Measurements from ENCODE around the gene SMG7. TPM values are rescaled to one million over a fixed set of nuclear protein-coding genes. Genes with fewer than 3 reads are reported as not detected.

Gene SMG7
- total and polyA plus RNA-seq, 2 of the 4 experiments (the other 2 are of a cell fraction): 18.1 to 22.6 TPM

DNA sequence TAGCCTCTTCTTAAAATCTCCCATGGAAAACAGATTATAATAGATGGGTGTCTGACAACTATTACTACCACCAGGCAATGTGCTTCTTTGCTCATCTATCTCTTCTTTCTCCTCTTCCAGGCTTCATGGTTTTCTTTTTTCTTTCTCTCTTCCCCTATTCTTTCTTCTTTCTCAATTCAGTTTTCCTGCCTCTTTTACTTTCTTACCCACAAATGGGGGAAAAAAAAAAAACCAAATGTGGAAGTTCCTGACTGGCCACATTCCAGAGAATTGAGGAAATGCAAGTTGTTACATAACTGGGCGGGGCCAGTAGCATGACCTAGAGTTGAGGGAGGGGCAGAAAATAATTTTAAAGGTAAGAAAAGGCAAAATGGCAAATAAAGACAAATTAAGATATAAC is 10.9 kb upstream of the SMG7 start:
- Histone ChIP-seq H3K27ac (ENCODE audit: insufficient read depth, low read length) (no peak overlapping the region), H2AK9ac (replicated peaks; ENCODE audit: low read depth, low read length, poor library complexity) (no peak overlapping the region), H3K23ac (ENCODE audit: low read depth, low read length) (no peak overlapping the region), H3K4me1 (ENCODE audit: control insufficient read depth, insufficient read depth, low read length) (no peaks in the 10 kb centered on the region), H4K20me1 (ENCODE audit: insufficient read depth, low read length) (no peaks in the 10 kb centered on the region), H2AK5ac (ENCODE audit: low read depth, low read length) (no peak overlapping the region), H2BK20ac (ENCODE audit: low read depth, low read length) (no peak overlapping the region), H3K4me2 (ENCODE audit: low read depth, low read length) (no peak overlapping the region), H3K4ac (ENCODE audit: low read depth, low read length) (no peak overlapping the region), H4K91ac (ENCODE audit: insufficient read depth, low read depth, low read length) (no peak overlapping the region), H2AFZ (replicated peaks; ENCODE audit: low read length, poor library complexity) (no peak overlapping the region), H2BK120ac (ENCODE audit: low read depth, low read length) (no peak overlapping the region), H3K56ac (ENCODE audit: extremely low read depth, insufficient read depth, low read length) (no peak overlapping the region), H4K8ac (ENCODE audit: low read depth in 2 of 2, low read length in 2 of 2) (no peak overlapping the region), H3K14ac (replicated peaks; ENCODE audit: low read depth, low read length) (no peak overlapping the region), H3K18ac (ENCODE audit: low read depth, low read length) (no peak overlapping the region), H3K79me1 (ENCODE audit: low read depth in 1 of 2, low read length in 2 of 2) (no peaks in the 10 kb centered on the region), H2BK15ac (ENCODE audit: low read depth, low read length) (no peak overlapping the region), H2BK5ac (ENCODE audit: low read depth, low read length, poor library complexity, severe bottlenecking) (no peak overlapping the region), H3K9me1 (ENCODE audit: insufficient read depth, low read length) (no peaks in the 10 kb centered on the region), H4K5ac (ENCODE audit: low read depth, low read length) (no peak overlapping the region), H3K9me3 (ENCODE audit: control insufficient read depth, insufficient read depth, low read length) (no peaks in the 10 kb centered on the region), H3K27me3 (ENCODE audit: control insufficient read depth, insufficient read depth, low read length) (peaks cover 23% of the 10 kb centered on the region), H3K36me3 (ENCODE audit: control insufficient read depth, insufficient read depth, low read length) (no peaks in the 10 kb centered on the region), H3K9ac (ENCODE audit: low read depth, low read length) (no peak overlapping the region), H3K4me3 (ENCODE audit: insufficient read depth, low read depth, low read length) (no peak overlapping the region)
- in situ Hi-C loops (cut with MboI; ENCODE audit: low sequenced_read_pairs) (no loop called here), intact Hi-C loops (cut with micrococcal nuclease) (no loop called here), dilution Hi-C loops (cut with HindIII; ENCODE audit: low sequenced_read_pairs, unreplicated experiment) (no loop called here)
- no TSS peak for BruUV-seq (replicated peaks)
- ChIA-PET CTCF (no interaction called here), POLR2A (ENCODE audit: unreplicated experiment) (no interaction called here)
- TF ChIP-seq, protein P1, sequence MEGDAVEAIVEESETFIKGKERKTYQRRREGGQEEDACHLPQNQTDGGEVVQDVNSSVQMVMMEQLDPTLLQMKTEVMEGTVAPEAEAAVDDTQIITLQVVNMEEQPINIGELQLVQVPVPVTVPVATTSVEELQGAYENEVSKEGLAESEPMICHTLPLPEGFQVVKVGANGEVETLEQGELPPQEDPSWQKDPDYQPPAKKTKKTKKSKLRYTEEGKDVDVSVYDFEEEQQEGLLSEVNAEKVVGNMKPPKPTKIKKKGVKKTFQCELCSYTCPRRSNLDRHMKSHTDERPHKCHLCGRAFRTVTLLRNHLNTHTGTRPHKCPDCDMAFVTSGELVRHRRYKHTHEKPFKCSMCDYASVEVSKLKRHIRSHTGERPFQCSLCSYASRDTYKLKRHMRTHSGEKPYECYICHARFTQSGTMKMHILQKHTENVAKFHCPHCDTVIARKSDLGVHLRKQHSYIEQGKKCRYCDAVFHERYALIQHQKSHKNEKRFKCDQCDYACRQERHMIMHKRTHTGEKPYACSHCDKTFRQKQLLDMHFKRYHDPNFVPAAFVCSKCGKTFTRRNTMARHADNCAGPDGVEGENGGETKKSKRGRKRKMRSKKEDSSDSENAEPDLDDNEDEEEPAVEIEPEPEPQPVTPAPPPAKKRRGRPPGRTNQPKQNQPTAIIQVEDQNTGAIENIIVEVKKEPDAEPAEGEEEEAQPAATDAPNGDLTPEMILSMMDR (conservative IDR thresholded peaks at IDR 0.05; ENCODE audit: low read depth, low read length): no peak
- TF ChIP-seq CEBPB (IDR thresholded peaks at IDR 0.05; ENCODE audit: low read depth, low read length) (no peak), MAZ (IDR thresholded peaks at IDR 0.05; ENCODE audit: borderline replicate concordance, low read depth, low read length) (no peak), MXI1 (IDR thresholded peaks at IDR 0.05; ENCODE audit: borderline replicate concordance, low read depth, low read length) (no peak)
- ATAC-seq (ENCODE audit: low read depth) (no peak), DNase-seq (no peak)
- no CpG with 5 or more reads among the region's 1 CpG for WGBS, 2 experiments (ENCODE audit: extremely low coverage in 2 of 2, insufficient read length in 1 of 2)

Measured in IMR-90 (cell line).